ENCODE results near the gene ABCA1.

Gene ABCA1

DNA sequence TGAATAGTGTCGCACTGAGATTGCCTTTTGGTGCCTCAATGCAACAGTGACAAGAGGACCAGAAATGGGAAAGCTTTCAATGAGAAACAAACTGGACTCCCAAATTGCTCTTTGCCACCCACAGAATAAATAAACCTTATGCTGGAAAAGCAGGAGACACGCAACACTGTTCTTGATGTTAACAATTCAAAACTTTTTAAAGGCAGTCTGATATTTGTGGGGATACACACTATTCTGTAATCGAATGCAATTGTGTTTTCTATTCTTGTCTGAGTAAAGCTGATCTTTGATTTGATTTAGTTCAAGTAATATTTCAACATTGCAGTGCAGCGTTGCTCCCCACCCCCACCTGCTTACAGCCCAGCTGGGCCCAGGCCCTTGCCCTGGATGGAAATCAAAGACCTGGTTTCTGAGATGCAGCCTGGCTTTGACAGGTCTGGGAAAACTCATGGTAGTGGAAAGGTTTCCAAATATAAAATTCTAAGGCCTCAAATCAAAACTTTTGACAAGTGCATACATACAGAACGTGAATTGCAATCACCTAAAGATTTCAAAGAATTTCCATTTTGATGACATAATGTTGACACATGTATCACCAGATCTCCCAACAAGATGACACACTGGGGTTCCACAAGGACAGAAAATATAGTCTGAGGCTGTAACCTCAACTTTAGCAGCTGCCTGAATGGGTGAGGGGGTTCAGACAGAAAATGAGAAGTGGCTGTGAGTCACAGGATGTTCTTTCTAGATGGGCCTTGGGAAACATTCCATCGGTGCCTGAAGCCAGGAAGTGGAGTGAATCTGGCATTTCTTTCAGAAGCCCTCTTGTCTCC, 55.1 kb downstream of the ABCA1 start:
- Histone ChIP-seq H3K36me3 (ENCODE audit: insufficient read depth, low read length) (no peaks in the 10 kb centered on the region), H4K20me1 (ENCODE audit: insufficient read depth, low read length) (no peaks in the 10 kb centered on the region), H3K9me3 (ENCODE audit: insufficient read depth, low read length, severe bottlenecking) (no peaks in the 10 kb centered on the region), H3K4me2 (ENCODE audit: insufficient read depth, low read length) (no peak overlapping the region), H3K4me3 (ENCODE audit: low read depth in 1 of 2, low read length in 2 of 2) (no peak overlapping the region), H3K9ac (ENCODE audit: low read depth, low read length) (no peak overlapping the region), H3K79me2 (ENCODE audit: insufficient read depth, low read length) (no peaks in the 10 kb centered on the region), H3K27ac (ENCODE audit: low read length) (no peak overlapping the region), H3K27me3 (ENCODE audit: insufficient read depth, low read length, poor library complexity) (no peaks in the 10 kb centered on the region), H3K4me1 (ENCODE audit: insufficient read depth, low read length) (no peaks in the 10 kb centered on the region), H2AFZ (ENCODE audit: low read depth, low read length) (no peak overlapping the region)
- DNase-seq (no peak), ATAC-seq (ENCODE audit: insufficient read depth, low read depth) (no peak)
- TF ChIP-seq, protein P1, sequence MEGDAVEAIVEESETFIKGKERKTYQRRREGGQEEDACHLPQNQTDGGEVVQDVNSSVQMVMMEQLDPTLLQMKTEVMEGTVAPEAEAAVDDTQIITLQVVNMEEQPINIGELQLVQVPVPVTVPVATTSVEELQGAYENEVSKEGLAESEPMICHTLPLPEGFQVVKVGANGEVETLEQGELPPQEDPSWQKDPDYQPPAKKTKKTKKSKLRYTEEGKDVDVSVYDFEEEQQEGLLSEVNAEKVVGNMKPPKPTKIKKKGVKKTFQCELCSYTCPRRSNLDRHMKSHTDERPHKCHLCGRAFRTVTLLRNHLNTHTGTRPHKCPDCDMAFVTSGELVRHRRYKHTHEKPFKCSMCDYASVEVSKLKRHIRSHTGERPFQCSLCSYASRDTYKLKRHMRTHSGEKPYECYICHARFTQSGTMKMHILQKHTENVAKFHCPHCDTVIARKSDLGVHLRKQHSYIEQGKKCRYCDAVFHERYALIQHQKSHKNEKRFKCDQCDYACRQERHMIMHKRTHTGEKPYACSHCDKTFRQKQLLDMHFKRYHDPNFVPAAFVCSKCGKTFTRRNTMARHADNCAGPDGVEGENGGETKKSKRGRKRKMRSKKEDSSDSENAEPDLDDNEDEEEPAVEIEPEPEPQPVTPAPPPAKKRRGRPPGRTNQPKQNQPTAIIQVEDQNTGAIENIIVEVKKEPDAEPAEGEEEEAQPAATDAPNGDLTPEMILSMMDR (IDR thresholded peaks at IDR 0.05; ENCODE audit: borderline replicate concordance, extremely low read depth, low read length, poor library complexity, severe bottlenecking) = no peak
- no peak for TF ChIP-seq EZH2 (IDR thresholded peaks at IDR 0.05; ENCODE audit: borderline replicate concordance, low read depth, low read length, severe bottlenecking)

DNA sequence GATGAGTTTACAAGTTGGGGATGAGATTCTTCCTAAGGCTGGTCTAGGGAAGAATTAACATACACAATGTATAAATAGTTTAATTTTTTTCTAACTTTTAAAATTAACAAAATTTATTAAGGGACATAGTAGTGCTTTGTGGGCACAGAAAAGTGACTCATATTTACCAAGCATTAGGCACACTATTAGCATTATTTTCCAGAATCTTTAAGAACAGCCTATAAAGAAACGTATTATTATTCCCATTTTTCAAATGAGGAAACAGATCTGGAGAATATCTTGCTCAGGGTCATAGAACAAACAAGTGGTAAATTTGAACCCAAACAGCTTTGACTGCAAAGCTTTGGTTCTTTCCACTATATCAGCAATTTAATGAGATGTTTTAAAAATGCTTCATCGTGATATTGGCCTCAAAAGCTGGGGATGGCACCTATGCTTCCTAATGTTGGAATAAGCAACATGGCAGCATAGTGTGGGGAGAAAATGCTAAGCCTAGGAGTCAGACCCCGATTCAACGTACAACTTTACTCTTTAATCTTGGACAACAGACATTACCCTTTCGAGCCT, 55.9 kb downstream of the ABCA1 start:
- Histone ChIP-seq H3K9ac (ENCODE audit: low read depth, low read length) (no peak overlapping the region), H3K36me3 (ENCODE audit: insufficient read depth, low read length) (no peaks in the 10 kb centered on the region)

DNA sequence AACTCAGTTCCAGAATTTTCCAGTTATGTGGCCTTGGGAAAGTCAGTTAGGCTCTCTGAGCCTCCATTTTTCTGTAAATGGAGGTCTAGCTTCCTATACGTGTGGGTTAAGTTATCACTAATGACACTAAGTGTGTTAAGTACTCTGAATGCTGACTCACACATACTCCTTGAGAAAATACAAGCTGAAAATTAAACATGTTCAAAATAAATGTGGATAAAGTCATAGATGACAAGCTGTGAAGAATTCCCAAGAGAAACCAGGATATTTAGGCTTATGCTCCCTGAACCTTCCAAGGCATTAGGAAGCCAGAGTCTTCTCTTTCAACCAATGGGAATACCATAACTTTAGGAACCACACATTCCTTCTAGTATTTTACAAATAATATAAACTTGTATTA, 58.1 kb downstream of the ABCA1 start:
- TF ChIP-seq, protein P1 (IDR thresholded peaks at IDR 0.05; ENCODE audit: borderline replicate concordance, extremely low read depth, low read length, poor library complexity, severe bottlenecking) = no peak
- TF ChIP-seq EZH2 (IDR thresholded peaks at IDR 0.05; ENCODE audit: borderline replicate concordance, low read depth, low read length, severe bottlenecking) = no peak
- H3K4me3 ChIP-seq (ENCODE audit: low read depth in 1 of 2, low read length in 2 of 2) = no peak overlapping the region
- H3K79me2 ChIP-seq (ENCODE audit: insufficient read depth, low read length) = no peaks in the 10 kb centered on the region
- DNase-seq (no peak), ATAC-seq (ENCODE audit: insufficient read depth, low read depth) (no peak)
- H2AFZ ChIP-seq (ENCODE audit: low read depth, low read length) = no peak overlapping the region
- no peaks in the 10 kb centered on the region for H4K20me1 ChIP-seq (ENCODE audit: insufficient read depth, low read length)
- H3K4me1 ChIP-seq (ENCODE audit: insufficient read depth, low read length) = 0 out of 2 replicates have a peak, but pooled peaks cover under 1% of the 10 kb centered on the region
- no peaks in the 10 kb centered on the region for H3K27me3 ChIP-seq (ENCODE audit: insufficient read depth, low read length, poor library complexity)
- H3K9me3 ChIP-seq (ENCODE audit: insufficient read depth, low read length, severe bottlenecking) = no peaks in the 10 kb centered on the region
- H3K4me2 ChIP-seq (ENCODE audit: insufficient read depth, low read length) = no peak overlapping the region
- H3K9ac ChIP-seq (ENCODE audit: low read depth, low read length) = no peak overlapping the region
- no peak overlapping the region for H3K27ac ChIP-seq (ENCODE audit: low read length)
- H3K36me3 ChIP-seq (ENCODE audit: insufficient read depth, low read length) = no peaks in the 10 kb centered on the region

More for the DNA sequence above, 55.9 kb downstream of the ABCA1 start:
- DNase-seq (no peak), ATAC-seq (ENCODE audit: insufficient read depth, low read depth) (no peak)
- Histone ChIP-seq H3K4me2 (ENCODE audit: insufficient read depth, low read length) (no peak overlapping the region), H2AFZ (ENCODE audit: low read depth, low read length) (no peak overlapping the region), H3K4me1 (ENCODE audit: insufficient read depth, low read length) (no peaks in the 10 kb centered on the region), H3K79me2 (ENCODE audit: insufficient read depth, low read length) (no peaks in the 10 kb centered on the region), H3K27me3 (ENCODE audit: insufficient read depth, low read length, poor library complexity) (no peaks in the 10 kb centered on the region), H3K9me3 (ENCODE audit: insufficient read depth, low read length, severe bottlenecking) (no peaks in the 10 kb centered on the region), H3K4me3 (ENCODE audit: low read depth in 1 of 2, low read length in 2 of 2) (no peak overlapping the region), H3K27ac (ENCODE audit: low read length) (no peak overlapping the region), H4K20me1 (ENCODE audit: insufficient read depth, low read length) (no peaks in the 10 kb centered on the region)
- TF ChIP-seq EZH2 (IDR thresholded peaks at IDR 0.05; ENCODE audit: borderline replicate concordance, low read depth, low read length, severe bottlenecking) = no peak
- TF ChIP-seq, protein P1 (IDR thresholded peaks at IDR 0.05; ENCODE audit: borderline replicate concordance, extremely low read depth, low read length, poor library complexity, severe bottlenecking) = no peak

Measured in DND-41 (cell line).